Thoracic aorta (tissue), 2 donors: ENCODE data around the gene TNKS2. TPM values are rescaled to one million over a fixed set of nuclear protein-coding genes. Genes with fewer than 3 reads are reported as not detected.

ENCODE experiments used
- ATAC-seq: fragments of 150-250 bp; one replicate; pipeline ENCODE4 v1.8.0; 2017; ENCODE audit warnings: low read depth; ENCODE audit not compliant: insufficient number of reproducible peaks, low FRiP score
- DNase-seq: peaks from one replicate; pipeline ENCODE4 v3.0.0-alpha.2; 2020; ENCODE audit warnings: low spot score
- H3K27ac ChIP-seq, 2 donors: fragments of 200-600 bp; sonication (generic); 1 replicate in 1 of 2; 2 replicates in 1 of 2; pipeline ENCODE4 v1.5.1; 2016; ENCODE audit warnings: mild to moderate bottlenecking in 2 of 2, moderate library complexity in 2 of 2
- H3K27me3 ChIP-seq: fragments of 200-600 bp; sonication (generic); replicated peaks from 2 replicates; pipeline ENCODE4 v1.6.0; 2016; ENCODE audit warnings: mild to moderate bottlenecking; ENCODE audit not compliant: insufficient read depth
- H3K36me3 ChIP-seq: fragments of 200-600 bp; sonication (generic); one replicate; pipeline ENCODE4 v1.5.1; 2016
- H3K4me1 ChIP-seq, 2 donors: fragments of 200-600 bp; sonication (generic); 1 replicate in 1 of 2; 2 replicates in 1 of 2; pipeline versions ENCODE4 v1.5.1 to v1.6.0; 2016; ENCODE audit warnings: low read depth in 2 of 2, mild to moderate bottlenecking in 1 of 2; ENCODE audit not compliant: control insufficient read depth in 1 of 2
- H3K4me3 ChIP-seq: fragments of 200-600 bp; sonication (generic); 2 replicates; pipeline ENCODE4 v1.5.1; 2016; ENCODE audit warnings: mild to moderate bottlenecking
- H3K9me3 ChIP-seq: fragments of 200-600 bp; sonication (generic); 2 replicates; pipeline ENCODE4 v1.5.1; 2016
- CTCF ChIP-seq: fragments of 200-600 bp; sonication (generic); IDR thresholded peaks from one replicate; pipeline ENCODE4 v1.5.1; 2019; ENCODE audit warnings: antibody characterized with exemption
- total RNA-seq, 2 donors: library from RNA; depleted of rRNA; stranded (reverse); fragments of >200 nt; gene quantifications; one replicate each; pipeline versions ENCODE4 v1.1.0 to v1.2.3, GENCODE V29; 2016

TNKS2 gene
- total RNA-seq, 2 donors from 2014 or later = 45.1 to 73.1 TPM

- no peak for DNase-seq
- H3K36me3 ChIP-seq = no peaks in the 10 kb centered on the region
- H3K4me3 ChIP-seq = no peak overlapping the region
- H3K27me3 ChIP-seq = no peaks in the 10 kb centered on the region
- no peaks in the 10 kb centered on the region for H3K9me3 ChIP-seq
- no peak overlapping the region for H3K27ac ChIP-seq
- H3K4me1 ChIP-seq = no peaks in the 10 kb centered on the region
- TF ChIP-seq CTCF = no peak
- ATAC-seq = no peak
These were observed 25.8 kb upstream of the TNKS2 start for GRCh38 chr10:91772461-91772860.

GRCh38 chr10:91772869-91773268 is 25.4 kb upstream of the TNKS2 start:
- Histone ChIP-seq H3K27ac (no peak overlapping the region), H3K36me3 (no peaks in the 10 kb centered on the region), H3K4me1 (no peaks in the 10 kb centered on the region), H3K4me3 (no peak overlapping the region), H3K27me3 (no peaks in the 10 kb centered on the region), H3K9me3 (no peaks in the 10 kb centered on the region)
- no peak for DNase-seq
- no peak for TF ChIP-seq CTCF
- ATAC-seq = no peak

GRCh38 chr10:91774571-91774970 is 23.7 kb upstream of the TNKS2 start:
- ATAC-seq (no peak), DNase-seq (no peak)
- no peak overlapping the region for H3K27ac ChIP-seq
- no peak for TF ChIP-seq CTCF
- no peak overlapping the region for H3K4me3 ChIP-seq
- H3K36me3 ChIP-seq = no peaks in the 10 kb centered on the region
- H3K9me3 ChIP-seq = no peaks in the 10 kb centered on the region
- H3K4me1 ChIP-seq = no peaks in the 10 kb centered on the region
- no peaks in the 10 kb centered on the region for H3K27me3 ChIP-seq

GRCh38 chr10:91775731-91776130 is 22.5 kb upstream of the TNKS2 start:
- no peaks in the 10 kb centered on the region for H3K27me3 ChIP-seq
- DNase-seq = no peak
- H3K27ac ChIP-seq = no peak overlapping the region
- no peak for ATAC-seq
- no peak for TF ChIP-seq CTCF
- no peak overlapping the region for H3K4me3 ChIP-seq
- no peaks in the 10 kb centered on the region for H3K9me3 ChIP-seq
- H3K36me3 ChIP-seq = no peaks in the 10 kb centered on the region
- no peaks in the 10 kb centered on the region for H3K4me1 ChIP-seq

GRCh38 chr10:91776266-91776665 is 22.0 kb upstream of the TNKS2 start:
- no peaks in the 10 kb centered on the region for H3K36me3 ChIP-seq
- no peak overlapping the region for H3K27ac ChIP-seq
- no peaks in the 10 kb centered on the region for H3K27me3 ChIP-seq
- DNase-seq (no peak), ATAC-seq (no peak)
- TF ChIP-seq CTCF = no peak
- H3K4me3 ChIP-seq = no peak overlapping the region
- H3K4me1 ChIP-seq = no peaks in the 10 kb centered on the region
- H3K9me3 ChIP-seq = no peaks in the 10 kb centered on the region
